K562 (cell line): ENCODE measurements around the gene ZNF516. TPM values are rescaled to one million over a fixed set of nuclear protein-coding genes. Genes with fewer than 3 reads are reported as not detected.
A peak's percentile ranks its signal among the peaks of the same experiment; 100 is the strongest.

ENCODE experiments used
- C11orf30 ChIP-seq: fragments of 450-650 bp; IDR thresholded peaks from 2 replicates; pipeline ENCODE4 v1.6.1; 2016; ENCODE audit warnings: low read depth, mild to moderate bottlenecking
- DNMT1 ChIP-seq: fragments of 450-650 bp; IDR thresholded peaks from 2 replicates; pipeline ENCODE4 v1.6.1; 2016; ENCODE audit warnings: antibody characterized with exemption, mild to moderate bottlenecking
- DPF2 ChIP-seq: fragments of 450-650 bp; IDR thresholded peaks from 2 replicates; pipeline ENCODE4 v1.6.1; 2016
- HNRNPH1 ChIP-seq: fragments of 200-400 bp; formaldehyde crosslinking; optimal IDR thresholded peaks from 2 replicates; pipeline ENCODE3; 2017; ENCODE audit warnings: low read depth, mild to moderate bottlenecking, low read length, moderate library complexity
- IRF2 ChIP-seq: sonication (generic); formaldehyde crosslinking; IDR thresholded peaks from 2 replicates; pipeline ENCODE4 v1.8.1; 2022; ENCODE audit warnings: mild to moderate bottlenecking, missing genetic modification reagents
- MAFG ChIP-seq: fragments of 450-650 bp; conservative IDR thresholded peaks from 2 replicates; pipeline ENCODE4 v1.6.1; 2016; ENCODE audit warnings: missing genetic modification characterization, missing compliant biosample characterization
- MCM2 ChIP-seq: fragments of 450-650 bp; IDR thresholded peaks from 2 replicates; pipeline ENCODE4 v1.6.1; 2017; ENCODE audit warnings: low read depth, mild to moderate bottlenecking
- MTA3 ChIP-seq: fragments of 450-650 bp; formaldehyde crosslinking; IDR thresholded peaks from 2 replicates; pipeline ENCODE4 v1.6.1; 2017; ENCODE audit warnings: mild to moderate bottlenecking, borderline replicate concordance
- NRF1 ChIP-seq, 2 experiments: fragments of 450-650 bp; IDR thresholded peaks in 1 of 2; conservative IDR thresholded peaks in 1 of 2; 2 replicates each; pipeline ENCODE4 v1.6.1; 2014; ENCODE audit warnings: mild to moderate bottlenecking in 2 of 2
- POLR3A ChIP-seq: IDR thresholded peaks from 2 replicates; pipeline ENCODE4 v1.6.1; 2011; ENCODE audit warnings: borderline replicate concordance, mild to moderate bottlenecking, moderate library complexity; ENCODE audit not compliant: insufficient read length, insufficient read depth; ENCODE audit errors: extremely low read depth
- POU5F1 ChIP-seq: fragments of 150-350 bp; IDR thresholded peaks from 2 replicates; pipeline ENCODE4 v1.6.1; 2014; ENCODE audit warnings: borderline replicate concordance, low read length, low read depth, mild to moderate bottlenecking; ENCODE audit not compliant: partially characterized antibody
- PYGO2 ChIP-seq: fragments of 450-650 bp; IDR thresholded peaks from 2 replicates; pipeline ENCODE4 v1.6.1; 2016; ENCODE audit warnings: mild to moderate bottlenecking, missing genetic modification characterization, moderate library complexity, missing compliant biosample characterization
- RBM17 ChIP-seq: fragments of 200-400 bp; formaldehyde crosslinking; IDR thresholded peaks from 2 replicates; pipeline ENCODE4 v1.6.1; 2017; ENCODE audit warnings: low read depth, mild to moderate bottlenecking, low read length, borderline replicate concordance
- TAF1 ChIP-seq: IDR thresholded peaks from 2 replicates; pipeline ENCODE4 v1.6.1; 2011; ENCODE audit warnings: mild to moderate bottlenecking, low read length, moderate library complexity; ENCODE audit not compliant: insufficient read depth, control insufficient read depth, severe bottlenecking; ENCODE audit errors: extremely low read depth
- TOE1 ChIP-seq, 2 experiments: fragments of 450-650 bp in 1 of 2; sonication (generic) in 1 of 2; formaldehyde crosslinking in 1 of 2; IDR thresholded peaks; 2 replicates each; pipeline versions ENCODE4 v1.7.1 to v1.8.0; 2016 to 2022; ENCODE audit warnings: borderline replicate concordance in 2 of 2, mild to moderate bottlenecking in 2 of 2, antibody characterized with exemption in 1 of 2, inconsistent platforms in 1 of 2, low read depth in 1 of 2, missing genetic modification reagents in 1 of 2, moderate library complexity in 1 of 2
- VEZF1 ChIP-seq: fragments of 200-800 bp; sonication (Bioruptor generic); IDR thresholded peaks from 2 replicates; pipeline ENCODE4 v1.6.1; 2017; ENCODE audit warnings: missing genetic modification characterization, missing compliant biosample characterization
- ZBTB33 ChIP-seq: sonication (generic); formaldehyde crosslinking; IDR thresholded peaks from 2 replicates; pipeline ENCODE4 v1.8.1; 2023; ENCODE audit warnings: mild to moderate bottlenecking, missing genetic modification reagents
- ZBTB9 ChIP-seq: fragments of 450-650 bp; formaldehyde crosslinking; IDR thresholded peaks from 2 replicates; pipeline ENCODE4 v1.4.0; 2020; ENCODE audit warnings: mild to moderate bottlenecking, moderate library complexity
- ZC3H8 ChIP-seq: fragments of 450-650 bp; IDR thresholded peaks from 2 replicates; pipeline ENCODE4 v1.6.1; 2017
- ZFP36 ChIP-seq: fragments of 150-350 bp; IDR thresholded peaks from 2 replicates; pipeline ENCODE4 v1.6.1; 2018; ENCODE audit warnings: low read length, low read depth; ENCODE audit not compliant: partially characterized antibody
- ZNF124 ChIP-seq: sonication (generic); formaldehyde crosslinking; IDR thresholded peaks from 2 replicates; pipeline ENCODE4 v1.8.1; 2022; ENCODE audit warnings: missing genetic modification reagents
- ZNF316 ChIP-seq: fragments of 450-650 bp; IDR thresholded peaks from 2 replicates; pipeline ENCODE4 v1.6.1; 2016
- ZNF584 ChIP-seq: fragments of 200-800 bp; sonication (Bioruptor generic); IDR thresholded peaks from 2 replicates; pipeline ENCODE4 v1.6.1; 2016; ENCODE audit warnings: low read depth, mild to moderate bottlenecking, missing genetic modification characterization, missing compliant biosample characterization
- ZNF830 ChIP-seq: fragments of 250-450 bp; sonication (Bioruptor Pico); IDR thresholded peaks from 2 replicates; pipeline ENCODE4 v1.5.0; 2021; ENCODE audit warnings: mild to moderate bottlenecking
- polyA plus RNA-seq, 8 experiments: library from polyadenylated mRNA; depleted of rRNA in 4 of 8; stranded (reverse) in 5 of 8; unstranded in 3 of 8; fragments of >200 nt; fragmentation: Nextera tagmentation in 2 of 8; fragmentation: Illumina TruSeq in 1 of 8; extraction: Ambion mirVana in 2 of 8; extraction: Trizol in 1 of 8; gene quantifications; 2 replicates each; pipeline versions ENCODE4 v1.2.1 to v1.2.3, GENCODE V29; 2011 to 2014; ENCODE audit warnings: inconsistent platforms in 1 of 8, missing spikeins in 1 of 8
- total RNA-seq, 7 experiments: library from RNA; depleted of rRNA in 6 of 7; stranded (reverse); fragments of >200 nt in 6 of 7; fragmentation: Illumina TruSeq in 2 of 7; extraction: Trizol in 2 of 7; gene quantifications; 2 replicates each; pipeline versions ENCODE4 v1.2.1 to v1.2.3, GENCODE V29; 2011 to 2021; ENCODE audit warnings: low replicate concordance in 1 of 7

The ZNF516 gene
- total and polyA plus RNA-seq, 9 of the 15 experiments (the other 6 are each of a cell fraction or from before 2014, with no cell fraction given): 0.04 to 0.20 (median 0.08) TPM; not detected in 3

- no peak for TF ChIP-seq ZBTB9 (CRISPR knock-in tag)
- TF ChIP-seq ZFP36: no peak
- no peak for TF ChIP-seq POU5F1
- no peak for TF ChIP-seq IRF2 (CRISPR knock-in tag)
- TF ChIP-seq TOE1 (IDR thresholded peaks at IDR 0.05; ENCODE audit: borderline replicate concordance): no peak
- no peak for TF ChIP-seq TOE1 (CRISPR knock-in tag; IDR thresholded peaks at IDR 0.05; ENCODE audit: borderline replicate concordance, low read depth)
- peak; percentile 99 for TF ChIP-seq ZNF316
- TF ChIP-seq DNMT1: no peak
- no peak for TF ChIP-seq RBM17
- TF ChIP-seq MCM2: no peak
- TF ChIP-seq MTA3: no peak
- no peak for TF ChIP-seq PYGO2
- no peak for TF ChIP-seq TAF1
- peak; percentile 45; the same call in 1 of the 2 replicates for TF ChIP-seq DPF2
- TF ChIP-seq POLR3A: no peak
- TF ChIP-seq ZNF584 (CRISPR knock-in tag): no peak
- no peak for TF ChIP-seq ZC3H8
- TF ChIP-seq ZBTB33 (CRISPR knock-in tag): no peak
- TF ChIP-seq VEZF1 (CRISPR knock-in tag): no peak
- peak; percentile 95 for TF ChIP-seq C11orf30
- TF ChIP-seq ZNF124 (CRISPR knock-in tag): no peak
- TF ChIP-seq MAFG (tag): peak; percentile 98
- no peak for TF ChIP-seq NRF1 (conservative IDR thresholded peaks at IDR 0.05 in 1 of 2, IDR thresholded peaks at IDR 0.05 in 1 of 2)
- TF ChIP-seq HNRNPH1: no peak
- TF ChIP-seq ZNF830 (CRISPR knock-in tag): no peak
These were observed 18.1 kb downstream of the ZNF516 start (continued) for GRCh38 chr18:76476665-76477561.
